Right cardiac atrium (tissue), 5 donors: Measurements from ENCODE around the gene CFAP54. TPM values are rescaled to one million over a fixed set of nuclear protein-coding genes. Genes with fewer than 3 reads are reported as not detected.

ENCODE experiments used
- ATAC-seq, 2 donors: fragments of 200-7000 bp; cut with Tn5 transposase; one replicate each; pipeline versions ENCODE4 v1.8.0 to v1.9.1; 2020; ENCODE audit warnings: moderate library complexity in 2 of 2, mild to moderate bottlenecking in 1 of 2
- DNase-seq, 3 donors: peaks; one replicate each; pipeline ENCODE4 v3.0.0-alpha.2; 2020
- H3K27ac ChIP-seq: one replicate; pipeline ENCODE4 v1.5.1; 2013; ENCODE audit warnings: mild to moderate bottlenecking, low read length, control low read depth, moderate library complexity
- H3K27me3 ChIP-seq: one replicate; pipeline ENCODE4 v1.6.1; 2013; ENCODE audit not compliant: control insufficient read depth, insufficient read depth
- H3K4me1 ChIP-seq: one replicate; pipeline ENCODE4 v1.6.1; 2013; ENCODE audit warnings: low read length; ENCODE audit not compliant: control insufficient read depth, insufficient read depth
- H3K4me3 ChIP-seq: one replicate; pipeline ENCODE4 v1.5.1; 2013; ENCODE audit warnings: low read length, control low read depth
- H3K9me3 ChIP-seq: one replicate; pipeline ENCODE4 v1.6.1; 2013; ENCODE audit warnings: low read length; ENCODE audit not compliant: control insufficient read depth
- WGBS: extraction: QIAGEN DNeasy Blood & Tissue Kit; methylation state at CpG from one replicate; pipeline ENCODE4 v1.1.7; 2013; 5-methylcytosine and 5-hydroxymethylcytosine counted together
- intact Hi-C, 4 donors: fragments of 100-400 bp; cut with DNase I; formaldehyde crosslinking; loops; one replicate each; pipeline versions ENCODE4 v1.11.0 to v1.14.0; 2022 to 2023
- polyA plus RNA-seq: library from polyadenylated mRNA; stranded (reverse); fragments of 200-250 nt; gene quantifications from one replicate; pipeline ENCODE4 v1.2.3, GENCODE V29; 2013
- total RNA-seq, 4 donors: library from RNA; stranded (reverse); fragmentation: NEBNext Ultra II Directional; extraction: Animal tissue kit (Norgen Biotek cat#: 25700); gene quantifications; one replicate each; pipeline ENCODE4 v1.2.1, GENCODE V29; 2021
- donor health status: healthy with polysubstance abuse.
- donor health status: DM: no; HTN: yes; CAD: no.
- donor health status: DM: no; HTN: no; CAD: no.
- donor health status: DM: no; HTN: yes; CAD: no; lungs with severe emphysema.
- donor health status: DM: yes; HTN: yes; CAD: no.

Gene CFAP54
- total and polyA plus RNA-seq, 5 donors = 0.14 to 0.42 (median 0.28) TPM

GRCh38 chr12:96501133-96501761, 11.9 kb downstream of the CFAP54 start:
- WGBS = 28% methylated on average over 5 of the region's 5 CpGs
- Histone ChIP-seq H3K27me3 (no peaks in the 10 kb centered on the region), H3K4me3 (no peak overlapping the region), H3K9me3 (no peaks in the 10 kb centered on the region), H3K27ac (peak overlapping the region; percentile 91), H3K4me1 (peaks cover 2% of the 10 kb centered on the region)
- DNase-seq (peak; percentile 39 to 65 (median 45)), ATAC-seq (peak; percentile 90 to 98)
- intact Hi-C loops = loop anchor here in 2 of 4 donors (10.0 kb wide), 2 partner anchors 96 to 286 kb away; partner anchors contain the start of gene CDK17 (in 1 of the 2)

DNA sequence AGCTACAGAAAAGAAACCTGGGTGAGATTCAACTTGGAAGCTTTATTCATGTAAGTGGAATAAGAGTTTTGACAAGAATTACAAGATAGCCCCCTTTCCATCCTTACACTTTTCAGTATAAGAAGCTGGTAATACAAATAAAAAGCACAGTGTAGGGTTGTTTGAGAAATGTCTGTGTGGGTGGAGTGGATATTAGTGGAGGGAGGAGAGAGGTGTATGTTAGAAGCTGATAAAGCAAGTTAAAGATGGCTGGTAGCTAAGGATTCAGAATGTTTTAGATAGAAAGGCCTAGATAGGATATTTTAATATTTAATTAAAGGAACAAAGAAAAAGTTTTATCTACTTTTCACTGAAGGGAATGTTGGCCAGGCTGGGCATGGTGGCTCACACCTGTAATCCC, 12.5 kb downstream of the CFAP54 start:
- DNase-seq (no peak), ATAC-seq (no peak)
- Histone ChIP-seq H3K4me3 (no peak overlapping the region), H3K4me1 (peaks cover 2% of the 10 kb centered on the region), H3K9me3 (no peaks in the 10 kb centered on the region), H3K27ac (peak overlapping the region; percentile 43), H3K27me3 (no peaks in the 10 kb centered on the region)
- intact Hi-C loops = loop anchor here in 2 of 4 donors (10.0 kb wide), 2 partner anchors 97 to 287 kb away; partner anchors contain the start of gene CDK17 (in 1 of the 2)

DNA sequence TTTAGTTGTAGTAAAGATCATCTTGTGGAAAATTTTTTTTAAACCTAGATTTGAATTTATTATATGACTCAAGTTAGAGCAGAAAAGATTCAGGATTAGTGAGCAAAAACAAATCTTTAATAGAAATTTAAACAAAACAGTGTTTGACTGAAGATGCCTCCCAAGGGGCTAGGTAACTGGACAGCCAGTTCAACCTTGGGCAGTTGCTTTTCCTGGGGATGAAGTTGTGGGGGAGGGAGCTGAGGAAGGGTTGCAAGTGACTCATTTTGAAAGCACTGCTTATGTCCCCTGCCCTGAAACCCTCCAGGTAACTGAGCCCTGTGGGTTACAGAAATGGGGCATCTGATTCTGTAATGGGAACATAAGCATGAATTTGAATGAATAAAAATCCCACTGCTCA, 13.1 kb downstream of the CFAP54 start:
- intact Hi-C loops = loop anchor here in 2 of 4 donors (10.0 kb wide), 2 partner anchors 98 to 288 kb away; partner anchors contain the start of gene CDK17 (in 1 of the 2)
- DNase-seq = no peak
- no peak overlapping the region for H3K4me3 ChIP-seq
- peaks cover 2% of the 10 kb centered on the region for H3K4me1 ChIP-seq
- H3K27ac ChIP-seq = no peak overlapping the region
- H3K9me3 ChIP-seq = no peaks in the 10 kb centered on the region
- ATAC-seq = no peak
- H3K27me3 ChIP-seq = no peaks in the 10 kb centered on the region

DNA sequence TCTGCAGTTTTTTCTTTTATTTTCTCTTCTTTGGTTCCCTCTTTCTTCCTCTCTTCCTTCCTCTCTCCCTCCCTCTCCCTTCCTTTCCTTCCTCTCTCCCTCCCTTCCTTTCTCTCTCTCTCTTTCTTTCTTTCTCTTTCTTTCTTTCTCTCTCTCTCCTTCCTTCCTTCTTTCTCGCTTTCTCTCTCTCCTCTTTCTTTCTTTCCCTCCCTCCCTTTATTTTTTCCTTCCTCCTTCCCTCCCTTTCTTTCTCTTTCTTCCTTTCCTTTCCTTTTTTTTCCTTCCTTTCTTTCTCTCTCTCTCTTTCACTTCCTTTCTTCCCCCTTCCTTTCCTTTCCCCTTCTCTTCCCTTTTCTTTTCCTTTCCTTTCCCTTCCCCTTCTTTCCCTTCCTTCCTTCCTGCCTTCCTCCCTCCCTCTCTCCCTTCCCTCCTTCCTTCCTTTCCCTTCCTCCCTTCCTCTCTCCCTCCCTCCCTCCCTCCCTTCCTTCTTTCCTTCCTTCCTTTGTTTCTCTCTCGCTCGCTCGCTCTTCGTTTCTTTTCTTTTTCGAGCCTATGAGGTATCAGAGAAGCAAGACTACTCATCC, 13.7 kb downstream of the CFAP54 start:
- no peak overlapping the region for H3K27ac ChIP-seq
- DNase-seq (no peak), ATAC-seq (no peak)
- peaks cover 2% of the 10 kb centered on the region for H3K4me1 ChIP-seq
- intact Hi-C loops = loop anchor here in 2 of 4 donors (10.0 kb wide), 2 partner anchors 98 to 288 kb away; partner anchors contain the start of gene CDK17 (in 1 of the 2)
- no peak overlapping the region for H3K4me3 ChIP-seq
- H3K9me3 ChIP-seq = no peaks in the 10 kb centered on the region
- no peaks in the 10 kb centered on the region for H3K27me3 ChIP-seq
- WGBS = 83% methylated on average over 6 of the region's 6 CpGs

DNA sequence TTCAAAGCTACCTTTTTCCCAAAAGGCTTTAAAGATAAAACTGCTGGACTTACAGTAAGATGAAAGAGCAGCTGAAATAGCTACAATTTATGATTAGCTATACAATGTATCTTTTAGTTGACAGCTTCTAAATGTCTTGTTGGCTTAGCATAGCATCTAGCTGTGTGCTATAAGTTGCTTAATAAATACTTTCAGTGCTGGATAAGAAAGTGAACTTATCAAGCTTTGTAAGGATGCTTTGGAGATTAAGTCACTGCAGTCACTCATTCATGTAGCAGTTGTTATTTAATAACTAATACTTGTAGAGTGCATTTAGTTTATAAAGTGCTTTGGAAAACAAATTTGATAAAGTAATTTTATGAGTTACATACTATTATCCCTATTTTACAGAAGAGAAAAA, 14.6 kb downstream of the CFAP54 start:
- no peak for ATAC-seq
- no peaks in the 10 kb centered on the region for H3K9me3 ChIP-seq
- no peak overlapping the region for H3K27ac ChIP-seq
- DNase-seq = no peak
- no peak overlapping the region for H3K4me3 ChIP-seq
- peaks cover 2% of the 10 kb centered on the region for H3K4me1 ChIP-seq
- H3K27me3 ChIP-seq = no peaks in the 10 kb centered on the region
- intact Hi-C loops = loop anchor here in 2 of 4 donors (10.0 kb wide), 2 partner anchors 99 to 289 kb away; partner anchors contain the start of gene CDK17 (in 1 of the 2)

GRCh38 chr12:96506776-96507175, 17.4 kb downstream of the CFAP54 start:
- intact Hi-C loops = loop anchor here in 2 of 4 donors (10.0 kb wide), 2 partner anchors 102 to 292 kb away; partner anchors contain the start of gene CDK17 (in 1 of the 2)
- Histone ChIP-seq H3K27ac (no peak overlapping the region), H3K9me3 (no peaks in the 10 kb centered on the region), H3K4me1 (no peaks in the 10 kb centered on the region), H3K27me3 (no peaks in the 10 kb centered on the region), H3K4me3 (no peak overlapping the region)
- ATAC-seq (no peak), DNase-seq (no peak)
- 98% methylated on average over 1 of the region's 1 CpG for WGBS

DNA sequence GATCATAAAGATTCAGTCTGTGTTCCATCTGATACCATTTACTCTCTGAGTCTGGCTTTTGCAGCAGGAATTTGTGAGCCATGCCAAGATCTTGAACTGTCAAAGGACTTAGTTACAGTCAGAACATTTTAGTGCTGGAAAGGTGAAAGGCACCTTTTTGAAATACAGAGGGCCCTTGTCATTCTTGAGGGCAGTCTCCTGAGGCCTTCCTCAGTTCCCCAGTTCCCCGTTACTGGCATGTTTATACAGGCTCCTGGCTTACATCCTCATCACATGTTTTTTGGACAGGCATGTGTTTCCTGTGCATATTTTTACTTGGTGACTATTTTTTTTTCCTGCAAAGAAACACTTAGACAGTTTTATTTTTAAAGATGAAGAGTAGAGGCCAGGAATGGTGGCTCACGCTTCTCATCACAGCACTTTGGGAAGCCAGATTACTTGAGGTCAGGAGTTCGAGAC, 21.0 kb downstream of the CFAP54 start:
- no peak overlapping the region for H3K4me3 ChIP-seq
- no peak for DNase-seq
- H3K27ac ChIP-seq = peak overlapping the region; percentile 37
- intact Hi-C loops = loop anchor here in 3 of 4 donors (5.0 to 10.0 kb wide), 3 partner anchors 293 to 446 kb away; no protein-coding TSS in a partner anchor
- no peaks in the 10 kb centered on the region for H3K27me3 ChIP-seq
- WGBS = 41% methylated on average over 3 of the region's 3 CpGs
- no peaks in the 10 kb centered on the region for H3K9me3 ChIP-seq
- H3K4me1 ChIP-seq = no peaks in the 10 kb centered on the region
- peak; percentile 29 to 77 for ATAC-seq

DNA sequence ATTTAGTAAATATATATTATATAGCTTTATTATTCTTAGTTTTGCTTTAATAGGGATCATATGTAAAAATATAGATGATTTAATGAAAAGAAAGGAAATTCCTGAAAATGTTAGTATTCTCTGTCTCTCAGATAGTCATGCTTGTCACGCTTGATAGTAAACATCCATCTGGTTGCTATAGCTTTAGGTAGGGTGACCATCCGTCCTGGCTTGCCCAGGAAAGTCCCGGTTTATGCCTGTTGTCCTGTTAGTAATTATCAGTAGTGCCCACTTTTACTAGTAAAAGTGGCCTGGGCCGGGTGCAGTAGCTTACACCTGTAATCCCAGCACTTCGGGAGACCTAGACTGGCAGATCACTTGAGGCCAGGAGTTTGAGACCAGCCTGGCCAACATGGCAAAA, 23.8 kb downstream of the CFAP54 start:
- WGBS = 94% methylated on average over 5 of the region's 5 CpGs
- H3K27me3 ChIP-seq = no peaks in the 10 kb centered on the region
- H3K4me1 ChIP-seq = no peaks in the 10 kb centered on the region
- intact Hi-C loops = loop anchor here in 3 of 4 donors (5.0 to 10.0 kb wide), 3 partner anchors 296 to 448 kb away; no protein-coding TSS in a partner anchor
- no peak overlapping the region for H3K4me3 ChIP-seq
- H3K27ac ChIP-seq = no peak overlapping the region
- no peaks in the 10 kb centered on the region for H3K9me3 ChIP-seq
- no peak for DNase-seq
- ATAC-seq = no peak

- H3K27ac ChIP-seq = no peak overlapping the region
- 79% methylated on average over 4 of the region's 4 CpGs for WGBS
- intact Hi-C loops = loop anchor here in 3 of 4 donors (5.0 to 10.0 kb wide), 3 partner anchors 296 to 449 kb away; no protein-coding TSS in a partner anchor
- H3K9me3 ChIP-seq = no peaks in the 10 kb centered on the region
- ATAC-seq = no peak
- no peak overlapping the region for H3K4me3 ChIP-seq
- H3K27me3 ChIP-seq = no peaks in the 10 kb centered on the region
- H3K4me1 ChIP-seq = no peaks in the 10 kb centered on the region
- DNase-seq = no peak
These were observed 24.3 kb downstream of the CFAP54 start for GRCh38 chr12:96513681-96514080.

- no peak for DNase-seq
- Histone ChIP-seq H3K9me3 (no peaks in the 10 kb centered on the region), H3K4me1 (no peaks in the 10 kb centered on the region), H3K4me3 (no peak overlapping the region), H3K27ac (no peak overlapping the region), H3K27me3 (no peaks in the 10 kb centered on the region)
- no peak for ATAC-seq
- intact Hi-C loops = loop anchor here in 3 of 4 donors (5.0 to 10.0 kb wide), 3 partner anchors 297 to 450 kb away; no protein-coding TSS in a partner anchor
- WGBS = 39% methylated on average over 3 of the region's 3 CpGs
These were observed 25.0 kb downstream of the CFAP54 start for GRCh38 chr12:96514328-96514727.
